Naive thymus-derived CD4-positive, alpha-beta T cell (primary cell): ENCODE data around the gene FARP1. TPM values are rescaled to one million over a fixed set of nuclear protein-coding genes. Genes with fewer than 3 reads are reported as not detected.

Experiments
- ATAC-seq: fragments of 150-1000 bp; cut with Tn5 transposase; 2 replicates; pipeline ENCODE4 v1.10.0; 2021; ENCODE audit warnings: mild to moderate bottlenecking, moderate library complexity
- CTCF ChIA-PET: fragments of 350-600 bp; sonication (Branson Sonifier 250); formaldehyde crosslinking; loops from one replicate; lab custom pipeline; 2021; ENCODE audit warnings: antibody characterized with exemption; lab: Charles Lee
- POLR2A ChIA-PET: fragments of 350-600 bp; sonication (Branson Sonifier 250); formaldehyde crosslinking; loops from one replicate; lab custom pipeline; 2021; ENCODE audit warnings: antibody characterized with exemption, inconsistent platforms; lab: Charles Lee
- DNase-seq, 9 donors: peaks; one replicate each; pipeline versions ENCODE4 v3.0.0 to v3.0.0-alpha.2; 2020 to 2022; ENCODE audit warnings: mixed read lengths in 1 of 9
- H3K27ac ChIP-seq: one replicate; pipeline ENCODE4 v1.7.0; 2013; ENCODE audit warnings: mild to moderate bottlenecking, low read depth, low read length, moderate library complexity
- H3K27me3 ChIP-seq, 2 donors: one replicate each; pipeline ENCODE4 v1.7.0; 2013; ENCODE audit warnings: low read length in 2 of 2, mild to moderate bottlenecking in 2 of 2, moderate library complexity in 2 of 2; ENCODE audit not compliant: control insufficient read depth in 2 of 2, insufficient read depth in 2 of 2
- H3K36me3 ChIP-seq, 3 experiments: 1 replicate in 2 of 3; 2 replicates in 1 of 3; pipeline ENCODE4 v1.7.0; 2013; ENCODE audit warnings: low read length in 3 of 3, mild to moderate bottlenecking in 3 of 3, moderate library complexity in 1 of 3; ENCODE audit not compliant: insufficient read depth in 3 of 3, control insufficient read depth in 2 of 3
- H3K4me1 ChIP-seq, 2 donors: one replicate each; pipeline ENCODE4 v1.7.0; 2013; ENCODE audit warnings: low read length in 2 of 2, mild to moderate bottlenecking in 2 of 2, moderate library complexity in 1 of 2; ENCODE audit not compliant: control insufficient read depth in 2 of 2, insufficient read depth in 2 of 2
- H3K4me3 ChIP-seq: 2 replicates; pipeline ENCODE4 v1.7.0; 2013; ENCODE audit warnings: mild to moderate bottlenecking, low read length
- H3K9me3 ChIP-seq, 3 experiments: 1 replicate in 2 of 3; 2 replicates in 1 of 3; pipeline ENCODE4 v1.7.0; 2013; ENCODE audit warnings: low read length in 3 of 3; ENCODE audit not compliant: control insufficient read depth in 2 of 3
- H3K27ac Mint-ChIP-seq, 9 donors: one replicate each; pipeline ENCODE4 v1.8.0; 2020 to 2022; ENCODE audit warnings: mixed read lengths in 9 of 9, mild to moderate bottlenecking in 8 of 9, moderate library complexity in 5 of 9, inconsistent platforms in 2 of 9
- H3K27me3 Mint-ChIP-seq, 5 donors: one replicate each; pipeline ENCODE4 v1.8.0; 2021 to 2022; ENCODE audit warnings: mixed read lengths in 5 of 5, mild to moderate bottlenecking in 1 of 5
- H3K36me3 Mint-ChIP-seq, 5 donors: one replicate each; pipeline ENCODE4 v1.8.0; 2020 to 2022; ENCODE audit warnings: mixed read lengths in 5 of 5, mild to moderate bottlenecking in 3 of 5, inconsistent platforms in 1 of 5
- H3K4me1 Mint-ChIP-seq, 7 donors: one replicate each; pipeline ENCODE4 v1.8.0; 2020 to 2022; ENCODE audit warnings: mixed read lengths in 7 of 7, mild to moderate bottlenecking in 3 of 7, inconsistent platforms in 1 of 7
- H3K4me3 Mint-ChIP-seq, 10 donors: one replicate each; pipeline ENCODE4 v1.8.0; 2020 to 2022; ENCODE audit warnings: mild to moderate bottlenecking in 10 of 10, mixed read lengths in 10 of 10, moderate library complexity in 6 of 10, inconsistent platforms in 2 of 10
- H3K9me3 Mint-ChIP-seq, 11 donors: one replicate each; pipeline ENCODE4 v1.8.0; 2020 to 2022; ENCODE audit warnings: mixed read lengths in 11 of 11, mild to moderate bottlenecking in 4 of 11, inconsistent platforms in 1 of 11, moderate library complexity in 1 of 11
- intact Hi-C, 2 donors: fragments of 100-400 bp; cut with micrococcal nuclease; formaldehyde crosslinking; loops; one replicate each; pipeline ENCODE4 v1.15.1; 2023
- polyA plus RNA-seq, 2 donors: library from polyadenylated mRNA; unstranded; fragments of 300-500 nt; fragmentation: Illumina TruSeq; gene quantifications; one replicate each; pipeline ENCODE4 v1.2.3, GENCODE V29; 2021
- total RNA-seq, 6 experiments: library from RNA in 5 of 6; stranded (reverse) in 5 of 6; gene quantifications; 1 replicate in 5 of 6; 2 replicates in 1 of 6; pipeline ENCODE4 v1.2.3 and lab custom pipeline; 2021 to 2026

Gene FARP1
- total and polyA plus RNA-seq, 7 experiments from 2014 or later: 0.19 to 1.1 (median 0.60) TPM

DNA sequence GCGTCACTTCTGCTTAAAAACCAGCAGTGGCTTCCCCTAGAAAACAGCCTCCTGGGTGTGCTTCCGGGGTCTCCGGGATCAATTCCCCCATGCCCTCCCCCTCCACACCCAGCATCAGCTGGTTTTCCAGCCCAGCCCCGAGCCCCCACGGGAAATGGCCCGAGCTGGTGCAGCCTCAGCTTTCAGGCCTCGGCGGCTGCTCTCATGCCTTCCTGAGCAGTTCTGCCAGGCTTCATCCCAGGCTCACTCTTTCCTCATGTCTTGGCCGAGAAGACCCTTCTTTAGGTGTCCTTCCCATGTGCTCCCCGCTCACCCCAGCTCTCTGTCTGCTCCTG lies 137.2 kb downstream of the FARP1 start:
- ChIA-PET CTCF (no interaction called here), POLR2A (no interaction called here)
- Histone ChIP-seq H3K27ac (no peak overlapping the region), H3K4me3 (no peak overlapping the region), H3K9me3 (no peaks in the 10 kb centered on the region), H3K4me1 (no peaks in the 10 kb centered on the region), H3K27me3 (no peaks in the 10 kb centered on the region), H3K36me3 (no peaks in the 10 kb centered on the region)
- DNase-seq: no peak
- Mint-ChIP-seq H3K27me3 (peaks cover 8 to 16% (median 10%) of the 10 kb centered on the region in 5 donors), H3K4me3 (peak overlapping the region in 7 of 10 donors; percentile 25 to 72 (median 60)), H3K27ac (no peak overlapping the region), H3K4me1 (peaks cover 0 to 5% (median 3%) of the 10 kb centered on the region in 7 donors), H3K9me3 (no peaks in the 10 kb centered on the region), H3K36me3 (no peaks in the 10 kb centered on the region)
- intact Hi-C loops: no loop called here
- ATAC-seq: no peak

DNA sequence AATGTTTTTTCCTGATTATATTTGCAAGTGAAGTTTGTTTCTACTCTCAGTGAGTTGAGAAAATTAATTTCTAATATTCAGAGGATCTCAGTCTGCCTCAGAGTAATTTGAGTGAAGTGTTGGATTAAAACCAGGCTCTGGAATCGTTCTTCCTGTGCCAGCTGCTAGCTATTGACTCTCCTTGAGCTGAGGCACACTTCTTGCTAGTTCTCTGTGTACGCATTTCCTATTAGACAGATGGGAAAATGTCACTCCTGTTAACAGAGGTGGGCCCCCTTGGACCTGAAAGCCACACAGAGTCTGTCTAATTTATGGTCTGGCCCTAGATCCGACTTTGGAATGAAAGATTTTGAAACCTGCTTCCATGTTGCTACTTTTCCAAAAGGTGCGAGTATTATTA lies 141.8 kb downstream of the FARP1 start:
- Mint-ChIP-seq H3K36me3 (no peaks in the 10 kb centered on the region), H3K4me1 (peaks cover 0 to 5% (median 3%) of the 10 kb centered on the region in 7 donors), H3K27ac (no peak overlapping the region), H3K9me3 (no peaks in the 10 kb centered on the region), H3K4me3 (no peak overlapping the region), H3K27me3 (peaks cover 0 to 25% (median 10%) of the 10 kb centered on the region in 5 donors)
- H3K36me3 ChIP-seq: no peaks in the 10 kb centered on the region
- H3K27me3 ChIP-seq: no peaks in the 10 kb centered on the region
- no peak overlapping the region for H3K4me3 ChIP-seq
- intact Hi-C loops: no loop called here
- H3K4me1 ChIP-seq: no peaks in the 10 kb centered on the region
- POLR2A ChIA-PET: no interaction called here
- H3K9me3 ChIP-seq: no peaks in the 10 kb centered on the region
- no peak for DNase-seq
- CTCF ChIA-PET: no interaction called here
- ATAC-seq: no peak
- H3K27ac ChIP-seq: no peak overlapping the region

- Mint-ChIP-seq H3K4me3 (no peak overlapping the region), H3K27ac (no peak overlapping the region), H3K27me3 (peaks cover 0 to 24% (median 5%) of the 10 kb centered on the region in 5 donors), H3K36me3 (no peaks in the 10 kb centered on the region), H3K4me1 (peaks cover 0 to 3% (median 0%) of the 10 kb centered on the region in 7 donors), H3K9me3 (no peaks in the 10 kb centered on the region)
- DNase-seq: no peak
- Histone ChIP-seq H3K27ac (no peak overlapping the region), H3K9me3 (no peaks in the 10 kb centered on the region), H3K27me3 (no peaks in the 10 kb centered on the region), H3K4me1 (no peaks in the 10 kb centered on the region), H3K36me3 (no peaks in the 10 kb centered on the region), H3K4me3 (no peak overlapping the region)
- intact Hi-C loops: no loop called here
- ATAC-seq: no peak
- ChIA-PET CTCF (no interaction called here), POLR2A (no interaction called here)
These were observed 142.4 kb downstream of the FARP1 start for GRCh38 chr13:98285317-98285716.

- no peaks in the 10 kb centered on the region for H3K27me3 ChIP-seq
- no peaks in the 10 kb centered on the region for H3K9me3 Mint-ChIP-seq
- H3K4me3 Mint-ChIP-seq: no peak overlapping the region
- no peaks in the 10 kb centered on the region for H3K4me1 Mint-ChIP-seq
- no peaks in the 10 kb centered on the region for H3K4me1 ChIP-seq
- intact Hi-C loops: no loop called here
- ChIA-PET POLR2A (no interaction called here), CTCF (interaction anchor here (0.7 kb wide), 1 partner anchor 572 kb away, joined by 3 read pairs; no protein-coding TSS in a partner anchor)
- ATAC-seq: no peak
- peaks cover 0 to 23% (median 7%) of the 10 kb centered on the region in 5 donors for H3K27me3 Mint-ChIP-seq
- H3K27ac ChIP-seq: no peak overlapping the region
- no peaks in the 10 kb centered on the region for H3K36me3 Mint-ChIP-seq
- no peaks in the 10 kb centered on the region for H3K9me3 ChIP-seq
- no peaks in the 10 kb centered on the region for H3K36me3 ChIP-seq
- DNase-seq: no peak
- H3K4me3 ChIP-seq: no peak overlapping the region
- no peak overlapping the region for H3K27ac Mint-ChIP-seq
These were observed 143.1 kb downstream of the FARP1 start for GRCh38 chr13:98285852-98286594.

- no peak overlapping the region for H3K4me3 Mint-ChIP-seq
- no peaks in the 10 kb centered on the region for H3K4me1 ChIP-seq
- no peak overlapping the region for H3K27ac ChIP-seq
- H3K36me3 Mint-ChIP-seq: no peaks in the 10 kb centered on the region
- no peak for ATAC-seq
- H3K27ac Mint-ChIP-seq: no peak overlapping the region
- H3K36me3 ChIP-seq: no peaks in the 10 kb centered on the region
- H3K27me3 ChIP-seq: no peaks in the 10 kb centered on the region
- peaks cover 0 to 23% (median 7%) of the 10 kb centered on the region in 5 donors for H3K27me3 Mint-ChIP-seq
- no peaks in the 10 kb centered on the region for H3K4me1 Mint-ChIP-seq
- H3K9me3 Mint-ChIP-seq: no peaks in the 10 kb centered on the region
- no peak overlapping the region for H3K4me3 ChIP-seq
- no peaks in the 10 kb centered on the region for H3K9me3 ChIP-seq
- CTCF ChIA-PET: interaction anchor here (0.7 kb wide), 1 partner anchor 573 kb away, joined by 3 read pairs; no protein-coding TSS in a partner anchor
- POLR2A ChIA-PET: no interaction called here
- no peak for DNase-seq
- intact Hi-C loops: no loop called here
These were observed 143.9 kb downstream of the FARP1 start for GRCh38 chr13:98286799-98287198.

- no peak for ATAC-seq
- no peak overlapping the region for H3K4me3 ChIP-seq
- no peaks in the 10 kb centered on the region for H3K4me1 ChIP-seq
- POLR2A ChIA-PET: no interaction called here
- Mint-ChIP-seq H3K27me3 (peaks cover 0 to 26% (median 8%) of the 10 kb centered on the region in 5 donors), H3K4me3 (no peak overlapping the region), H3K27ac (no peak overlapping the region), H3K9me3 (no peaks in the 10 kb centered on the region), H3K36me3 (no peaks in the 10 kb centered on the region), H3K4me1 (no peaks in the 10 kb centered on the region)
- H3K36me3 ChIP-seq: no peaks in the 10 kb centered on the region
- H3K27me3 ChIP-seq: no peaks in the 10 kb centered on the region
- H3K27ac ChIP-seq: no peak overlapping the region
- no peaks in the 10 kb centered on the region for H3K9me3 ChIP-seq
- CTCF ChIA-PET: no interaction called here
- intact Hi-C loops: no loop called here
- DNase-seq: no peak
These were observed 145.3 kb downstream of the FARP1 start for GRCh38 chr13:98288211-98288610.

- no peak overlapping the region for H3K4me3 ChIP-seq
- H3K27ac Mint-ChIP-seq: no peak overlapping the region
- CTCF ChIA-PET: no interaction called here
- H3K36me3 Mint-ChIP-seq: no peaks in the 10 kb centered on the region
- intact Hi-C loops: no loop called here
- H3K27me3 Mint-ChIP-seq: peaks cover 0 to 26% (median 8%) of the 10 kb centered on the region in 5 donors
- POLR2A ChIA-PET: no interaction called here
- no peaks in the 10 kb centered on the region for H3K27me3 ChIP-seq
- H3K4me3 Mint-ChIP-seq: no peak overlapping the region
- H3K4me1 ChIP-seq: no peaks in the 10 kb centered on the region
- no peaks in the 10 kb centered on the region for H3K9me3 Mint-ChIP-seq
- no peak overlapping the region for H3K27ac ChIP-seq
- DNase-seq (no peak), ATAC-seq (no peak)
- no peaks in the 10 kb centered on the region for H3K9me3 ChIP-seq
- no peaks in the 10 kb centered on the region for H3K4me1 Mint-ChIP-seq
- no peaks in the 10 kb centered on the region for H3K36me3 ChIP-seq
These were observed 146.5 kb downstream of the FARP1 start for GRCh38 chr13:98289339-98289945.
